GM23248 (cell line): ENCODE data around the gene CATSPERB.

ENCODE experiments used
- EZH2 ChIP-seq: fragments of 200-600 bp; sonication (generic); IDR thresholded peaks from 2 replicates; pipeline ENCODE4 v1.6.1; 2018; ENCODE audit warnings: antibody characterized with exemption, mild to moderate bottlenecking; ENCODE audit not compliant: insufficient read depth, poor library complexity, severe bottlenecking
- EZH2phosphoT487 ChIP-seq: fragments of 200-600 bp; sonication (generic); IDR thresholded peaks from 2 replicates; pipeline ENCODE4 v1.6.1; 2018; ENCODE audit warnings: antibody characterized with exemption, moderate library complexity, mild to moderate bottlenecking, low read depth; ENCODE audit not compliant: insufficient read depth

- TF ChIP-seq EZH2 (no peak), EZH2phosphoT487 (no peak)
Measured at GRCh38 chr14:91647856-91648255, 84.0 kb downstream of the CATSPERB start.
